K562 (cell line): ENCODE results near the gene HOTAIR. TPM values are rescaled to one million over a fixed set of nuclear protein-coding genes. Genes with fewer than 3 reads are reported as not detected.

Experiments used
- BCL6 ChIP-seq: fragments of 250-450 bp; sonication (Bioruptor Pico); IDR thresholded peaks from 2 replicates; pipeline ENCODE4 v1.4.0; 2020
- EP300 ChIP-seq: IDR thresholded peaks from 2 replicates; pipeline ENCODE4 v1.6.1; 2012; ENCODE audit warnings: low read length, improper control_type of control experiment
- HDAC6 ChIP-seq: IDR thresholded peaks from 2 replicates; pipeline ENCODE4 v1.6.1; 2012; ENCODE audit warnings: low read depth, mild to moderate bottlenecking, control low read depth, inconsistent platforms, low read length, moderate library complexity
- HNRNPH1 ChIP-seq: fragments of 200-400 bp; formaldehyde crosslinking; optimal IDR thresholded peaks from 2 replicates; pipeline ENCODE3; 2017; ENCODE audit warnings: low read depth, mild to moderate bottlenecking, low read length, moderate library complexity
- KDM2B ChIP-seq: fragments of 250-450 bp; sonication (Bioruptor Pico); IDR thresholded peaks from 2 replicates; pipeline ENCODE4 v1.8.0; 2021; ENCODE audit warnings: mild to moderate bottlenecking, moderate library complexity
- LEF1 ChIP-seq: fragments of 450-650 bp; IDR thresholded peaks from 2 replicates; pipeline ENCODE4 v1.6.1; 2016; ENCODE audit warnings: mild to moderate bottlenecking
- MEF2D ChIP-seq: conservative IDR thresholded peaks from 2 replicates; pipeline ENCODE4 v1.6.1; 2016; ENCODE audit warnings: low read depth, missing genetic modification characterization, missing compliant biosample characterization
- MTA3 ChIP-seq: fragments of 450-650 bp; formaldehyde crosslinking; IDR thresholded peaks from 2 replicates; pipeline ENCODE4 v1.6.1; 2017; ENCODE audit warnings: mild to moderate bottlenecking, borderline replicate concordance
- NCOA2 ChIP-seq, 2 experiments: fragments of 450-650 bp; IDR thresholded peaks; 2 replicates each; pipeline ENCODE4 v1.6.1; 2018; ENCODE audit warnings: mild to moderate bottlenecking in 2 of 2, moderate library complexity in 1 of 2; ENCODE audit not compliant: partially characterized antibody in 2 of 2
- NUFIP1 ChIP-seq: fragments of 450-650 bp; IDR thresholded peaks from 2 replicates; pipeline ENCODE4 v1.6.1; 2018; ENCODE audit not compliant: partially characterized antibody
- PRMT5 ChIP-seq: sonication (generic); formaldehyde crosslinking; IDR thresholded peaks from 2 replicates; pipeline ENCODE4 v1.5.0; 2020; ENCODE audit warnings: missing genetic modification reagents
- SMARCA4 ChIP-seq: fragments of 450-650 bp; IDR thresholded peaks from 2 replicates; pipeline ENCODE4 v1.6.1; 2016
- SMARCE1 ChIP-seq: fragments of 450-650 bp; IDR thresholded peaks from 2 replicates; pipeline ENCODE4 v1.7.1; 2016; ENCODE audit warnings: mild to moderate bottlenecking
- TAF15 ChIP-seq: fragments of 200-400 bp; formaldehyde crosslinking; IDR thresholded peaks from 2 replicates; pipeline ENCODE4 v1.6.1; 2017; ENCODE audit warnings: mild to moderate bottlenecking, low read depth, low read length, moderate library complexity
- ZNF217 ChIP-seq: sonication (generic); formaldehyde crosslinking; IDR thresholded peaks from 2 replicates; pipeline ENCODE4 v1.8.0; 2022; ENCODE audit warnings: mild to moderate bottlenecking, missing genetic modification reagents
- ZNF347 ChIP-seq: fragments of 450-650 bp; formaldehyde crosslinking; IDR thresholded peaks from 2 replicates; pipeline ENCODE4 v1.4.0; 2020; ENCODE audit warnings: low read depth, mild to moderate bottlenecking, moderate library complexity
- ZNF778 ChIP-seq: fragments of 450-650 bp; formaldehyde crosslinking; IDR thresholded peaks from 2 replicates; pipeline ENCODE4 v1.4.0; 2020; ENCODE audit warnings: mild to moderate bottlenecking, moderate library complexity
- polyA plus RNA-seq, 8 experiments: library from polyadenylated mRNA; depleted of rRNA in 4 of 8; stranded (reverse) in 5 of 8; unstranded in 3 of 8; fragments of >200 nt; fragmentation: Nextera tagmentation in 2 of 8; fragmentation: Illumina TruSeq in 1 of 8; extraction: Ambion mirVana in 2 of 8; extraction: Trizol in 1 of 8; gene quantifications; 2 replicates each; pipeline versions ENCODE4 v1.2.1 to v1.2.3, GENCODE V29; 2011 to 2014; ENCODE audit warnings: inconsistent platforms in 1 of 8, missing spikeins in 1 of 8
- total RNA-seq, 7 experiments: library from RNA; depleted of rRNA in 6 of 7; stranded (reverse); fragments of >200 nt in 6 of 7; fragmentation: Illumina TruSeq in 2 of 7; extraction: Trizol in 2 of 7; gene quantifications; 2 replicates each; pipeline versions ENCODE4 v1.2.1 to v1.2.3, GENCODE V29; 2011 to 2021; ENCODE audit warnings: low replicate concordance in 1 of 7
- TF ChIP-seq, protein P1 (sequence below): sonication (generic); formaldehyde crosslinking; IDR thresholded peaks from 2 replicates; pipeline ENCODE4 v1.8.0; 2022; ENCODE audit warnings: mild to moderate bottlenecking, missing genetic modification reagents
- TF ChIP-seq, protein P2 (sequence below): IDR thresholded peaks from 2 replicates; pipeline ENCODE4 v1.6.1; 2012; ENCODE audit warnings: low read depth, low read length, improper control_type of control experiment, borderline replicate concordance
- TF ChIP-seq, protein P3 (sequence below): fragments of 250-450 bp; sonication (Bioruptor Pico); IDR thresholded peaks from 2 replicates; pipeline ENCODE4 v1.8.0; 2021; ENCODE audit warnings: moderate library complexity, mild to moderate bottlenecking, inconsistent platforms
- TF ChIP-seq, protein P4 (sequence below): fragments of 450-650 bp; IDR thresholded peaks from 2 replicates; pipeline ENCODE4 v1.7.1; 2018; ENCODE audit warnings: mild to moderate bottlenecking, low read depth; ENCODE audit not compliant: partially characterized antibody

HOTAIR gene
- total and polyA plus RNA-seq, 9 of the 15 experiments (the other 6 are each of a cell fraction or from before 2014, with no cell fraction given), result 0.04 TPM; not detected in 8

DNA sequence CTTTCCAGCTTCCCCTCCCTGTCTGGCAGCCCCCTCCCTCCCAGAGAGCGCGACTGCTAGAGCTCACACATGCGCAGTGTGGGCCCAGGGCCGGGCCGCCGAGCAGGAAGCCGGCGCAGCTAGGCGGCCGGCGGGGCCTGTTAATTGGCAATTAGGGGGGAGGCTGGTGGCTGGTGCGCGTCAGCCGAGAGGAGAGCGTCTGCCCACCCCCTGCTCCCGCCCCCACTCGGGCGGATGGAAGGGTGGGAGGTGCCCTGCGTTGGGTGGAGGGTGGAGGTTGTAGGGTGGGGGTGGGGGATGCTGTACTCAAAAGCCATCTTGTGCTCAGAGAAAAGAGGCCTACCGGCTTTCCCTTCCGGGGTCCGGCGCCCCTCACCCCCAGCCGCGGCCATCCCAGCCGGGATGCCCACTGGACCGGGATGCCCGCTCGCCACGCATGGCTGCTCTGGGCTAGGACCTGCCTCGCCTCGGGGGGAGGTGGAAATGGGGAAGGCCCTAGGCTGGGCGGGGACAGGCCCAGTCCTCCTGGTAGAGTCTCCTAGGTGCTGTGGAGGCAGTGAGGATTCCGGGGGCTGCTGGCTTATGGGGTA, 43.2 kb upstream of the HOTAIR start (continued):
- TF ChIP-seq KDM2B (CRISPR knock-in tag) (no peak), NCOA2 (IDR thresholded peaks at IDR 0.05; ENCODE audit: partially characterized antibody in 2 of 2) (no peak), HDAC6 (no peak), LEF1 (no peak), NUFIP1 (no peak), TAF15 (no peak), SMARCA4 (no peak), SMARCE1 (no peak), PRMT5 (no peak), MTA3 (peak; percentile 31; the same call in 1 of the 2 replicates), ZNF347 (CRISPR knock-in tag) (no peak), ZNF778 (no peak), ZNF217 (CRISPR knock-in tag) (no peak), BCL6 (no peak), EP300 (no peak), MEF2D (tag) (no peak), HNRNPH1 (no peak)
- TF ChIP-seq, protein P1, sequence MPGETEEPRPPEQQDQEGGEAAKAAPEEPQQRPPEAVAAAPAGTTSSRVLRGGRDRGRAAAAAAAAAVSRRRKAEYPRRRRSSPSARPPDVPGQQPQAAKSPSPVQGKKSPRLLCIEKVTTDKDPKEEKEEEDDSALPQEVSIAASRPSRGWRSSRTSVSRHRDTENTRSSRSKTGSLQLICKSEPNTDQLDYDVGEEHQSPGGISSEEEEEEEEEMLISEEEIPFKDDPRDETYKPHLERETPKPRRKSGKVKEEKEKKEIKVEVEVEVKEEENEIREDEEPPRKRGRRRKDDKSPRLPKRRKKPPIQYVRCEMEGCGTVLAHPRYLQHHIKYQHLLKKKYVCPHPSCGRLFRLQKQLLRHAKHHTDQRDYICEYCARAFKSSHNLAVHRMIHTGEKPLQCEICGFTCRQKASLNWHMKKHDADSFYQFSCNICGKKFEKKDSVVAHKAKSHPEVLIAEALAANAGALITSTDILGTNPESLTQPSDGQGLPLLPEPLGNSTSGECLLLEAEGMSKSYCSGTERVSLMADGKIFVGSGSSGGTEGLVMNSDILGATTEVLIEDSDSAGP (CRISPR knock-in tag), result no peak
- TF ChIP-seq, protein P2, sequence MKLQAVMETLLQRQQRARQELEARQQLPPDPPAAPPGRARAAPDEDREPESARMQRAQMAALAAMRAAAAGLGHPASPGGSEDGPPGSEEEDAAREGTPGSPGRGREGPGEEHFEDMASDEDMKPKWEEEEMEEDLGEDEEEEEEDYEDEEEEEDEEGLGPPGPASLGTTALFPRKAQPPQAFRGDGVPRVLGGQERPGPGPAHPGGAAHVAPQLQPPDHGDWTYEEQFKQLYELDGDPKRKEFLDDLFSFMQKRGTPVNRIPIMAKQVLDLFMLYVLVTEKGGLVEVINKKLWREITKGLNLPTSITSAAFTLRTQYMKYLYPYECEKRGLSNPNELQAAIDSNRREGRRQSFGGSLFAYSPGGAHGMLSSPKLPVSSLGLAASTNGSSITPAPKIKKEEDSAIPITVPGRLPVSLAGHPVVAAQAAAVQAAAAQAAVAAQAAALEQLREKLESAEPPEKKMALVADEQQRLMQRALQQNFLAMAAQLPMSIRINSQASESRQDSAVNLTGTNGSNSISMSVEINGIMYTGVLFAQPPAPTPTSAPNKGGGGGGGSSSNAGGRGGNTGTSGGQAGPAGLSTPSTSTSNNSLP, result no peak
- TF ChIP-seq, protein P3, sequence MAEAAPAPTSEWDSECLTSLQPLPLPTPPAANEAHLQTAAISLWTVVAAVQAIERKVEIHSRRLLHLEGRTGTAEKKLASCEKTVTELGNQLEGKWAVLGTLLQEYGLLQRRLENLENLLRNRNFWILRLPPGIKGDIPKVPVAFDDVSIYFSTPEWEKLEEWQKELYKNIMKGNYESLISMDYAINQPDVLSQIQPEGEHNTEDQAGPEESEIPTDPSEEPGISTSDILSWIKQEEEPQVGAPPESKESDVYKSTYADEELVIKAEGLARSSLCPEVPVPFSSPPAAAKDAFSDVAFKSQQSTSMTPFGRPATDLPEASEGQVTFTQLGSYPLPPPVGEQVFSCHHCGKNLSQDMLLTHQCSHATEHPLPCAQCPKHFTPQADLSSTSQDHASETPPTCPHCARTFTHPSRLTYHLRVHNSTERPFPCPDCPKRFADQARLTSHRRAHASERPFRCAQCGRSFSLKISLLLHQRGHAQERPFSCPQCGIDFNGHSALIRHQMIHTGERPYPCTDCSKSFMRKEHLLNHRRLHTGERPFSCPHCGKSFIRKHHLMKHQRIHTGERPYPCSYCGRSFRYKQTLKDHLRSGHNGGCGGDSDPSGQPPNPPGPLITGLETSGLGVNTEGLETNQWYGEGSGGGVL (CRISPR knock-in tag), result no peak
- TF ChIP-seq, protein P4, sequence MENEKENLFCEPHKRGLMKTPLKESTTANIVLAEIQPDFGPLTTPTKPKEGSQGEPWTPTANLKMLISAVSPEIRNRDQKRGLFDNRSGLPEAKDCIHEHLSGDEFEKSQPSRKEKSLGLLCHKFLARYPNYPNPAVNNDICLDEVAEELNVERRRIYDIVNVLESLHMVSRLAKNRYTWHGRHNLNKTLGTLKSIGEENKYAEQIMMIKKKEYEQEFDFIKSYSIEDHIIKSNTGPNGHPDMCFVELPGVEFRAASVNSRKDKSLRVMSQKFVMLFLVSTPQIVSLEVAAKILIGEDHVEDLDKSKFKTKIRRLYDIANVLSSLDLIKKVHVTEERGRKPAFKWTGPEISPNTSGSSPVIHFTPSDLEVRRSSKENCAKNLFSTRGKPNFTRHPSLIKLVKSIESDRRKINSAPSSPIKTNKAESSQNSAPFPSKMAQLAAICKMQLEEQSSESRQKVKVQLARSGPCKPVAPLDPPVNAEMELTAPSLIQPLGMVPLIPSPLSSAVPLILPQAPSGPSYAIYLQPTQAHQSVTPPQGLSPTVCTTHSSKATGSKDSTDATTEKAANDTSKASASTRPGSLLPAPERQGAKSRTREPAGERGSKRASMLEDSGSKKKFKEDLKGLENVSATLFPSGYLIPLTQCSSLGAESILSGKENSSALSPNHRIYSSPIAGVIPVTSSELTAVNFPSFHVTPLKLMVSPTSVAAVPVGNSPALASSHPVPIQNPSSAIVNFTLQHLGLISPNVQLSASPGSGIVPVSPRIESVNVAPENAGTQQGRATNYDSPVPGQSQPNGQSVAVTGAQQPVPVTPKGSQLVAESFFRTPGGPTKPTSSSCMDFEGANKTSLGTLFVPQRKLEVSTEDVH, result no peak
